CD4-positive, alpha-beta T cell treated with Interleukin-17A for 4 hours (primary cell): Measurements from ENCODE around the gene GLIPR2.

Experiments used
- DNase-seq: peaks from one replicate; pipeline ENCODE4 v3.0.0-alpha.2; 2020; ENCODE audit warnings: mixed read lengths

The GLIPR2 gene

GRCh38 chr9:36207016-36207415 lies 70.5 kb downstream of the GLIPR2 start:
- DNase-seq, result no peak

- DNase-seq, result no peak
Measured at GRCh38 chr9:36207546-36208012, 71.0 kb downstream of the GLIPR2 start.

- no peak for DNase-seq
Measured at GRCh38 chr9:36208521-36209253, 72.2 kb downstream of the GLIPR2 start.

GRCh38 chr9:36210722-36211121 lies 74.2 kb downstream of the GLIPR2 start:
- DNase-seq, result no peak

- no peak for DNase-seq
Measured at GRCh38 chr9:36211510-36211909, 75.0 kb downstream of the GLIPR2 start.

- no peak for DNase-seq
Measured at GRCh38 chr9:36213387-36213786, 76.9 kb downstream of the GLIPR2 start.
